ENCODE data around the gene GOLT1B.

GRCh38 chr12:21516281-21516680, 14.7 kb downstream of the GOLT1B start:
- TF ChIP-seq POLR2A (IDR thresholded peaks at IDR 0.05; ENCODE audit: low read depth) (no peak), CTCF (IDR thresholded peaks at IDR 0.05) (no peak), POLR2AphosphoS5 (IDR thresholded peaks at IDR 0.05) (no peak), EP300 (IDR thresholded peaks at IDR 0.05) (no peak)
